Measurements from ENCODE around the gene FAM43A.

The FAM43A gene

DNA sequence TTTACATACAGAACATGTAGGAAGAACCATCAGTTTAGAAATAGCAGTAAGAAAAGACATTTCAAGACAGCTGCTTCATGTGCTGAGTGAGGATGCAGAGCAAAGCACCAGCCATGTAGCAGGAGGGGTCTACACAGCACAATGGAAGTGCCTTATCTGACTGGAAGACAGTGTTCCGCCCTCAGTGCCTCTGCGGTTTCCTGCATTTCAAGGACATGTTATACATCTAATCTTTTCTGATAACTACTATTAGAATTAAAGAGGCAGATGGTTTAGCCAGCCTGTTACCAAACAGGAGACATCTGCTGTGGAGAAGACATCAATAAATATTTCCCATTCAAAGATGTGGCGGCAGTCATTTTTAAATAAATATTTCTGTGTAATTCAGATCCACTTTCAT lies 24.3 kb upstream of the FAM43A start:
- no peak for DNase-seq (ENCODE audit: low spot score)
- in situ Hi-C loops (cut with MboI; ENCODE audit: low pct_unique_long_range_greater_than_20kb, low sequenced_read_pairs, unreplicated experiment) = no loop called here
- TF ChIP-seq, protein P1, sequence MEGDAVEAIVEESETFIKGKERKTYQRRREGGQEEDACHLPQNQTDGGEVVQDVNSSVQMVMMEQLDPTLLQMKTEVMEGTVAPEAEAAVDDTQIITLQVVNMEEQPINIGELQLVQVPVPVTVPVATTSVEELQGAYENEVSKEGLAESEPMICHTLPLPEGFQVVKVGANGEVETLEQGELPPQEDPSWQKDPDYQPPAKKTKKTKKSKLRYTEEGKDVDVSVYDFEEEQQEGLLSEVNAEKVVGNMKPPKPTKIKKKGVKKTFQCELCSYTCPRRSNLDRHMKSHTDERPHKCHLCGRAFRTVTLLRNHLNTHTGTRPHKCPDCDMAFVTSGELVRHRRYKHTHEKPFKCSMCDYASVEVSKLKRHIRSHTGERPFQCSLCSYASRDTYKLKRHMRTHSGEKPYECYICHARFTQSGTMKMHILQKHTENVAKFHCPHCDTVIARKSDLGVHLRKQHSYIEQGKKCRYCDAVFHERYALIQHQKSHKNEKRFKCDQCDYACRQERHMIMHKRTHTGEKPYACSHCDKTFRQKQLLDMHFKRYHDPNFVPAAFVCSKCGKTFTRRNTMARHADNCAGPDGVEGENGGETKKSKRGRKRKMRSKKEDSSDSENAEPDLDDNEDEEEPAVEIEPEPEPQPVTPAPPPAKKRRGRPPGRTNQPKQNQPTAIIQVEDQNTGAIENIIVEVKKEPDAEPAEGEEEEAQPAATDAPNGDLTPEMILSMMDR (IDR thresholded peaks at IDR 0.05; ENCODE audit: extremely low read depth, insufficient read depth, missing control alignments) = no peak

DNA sequence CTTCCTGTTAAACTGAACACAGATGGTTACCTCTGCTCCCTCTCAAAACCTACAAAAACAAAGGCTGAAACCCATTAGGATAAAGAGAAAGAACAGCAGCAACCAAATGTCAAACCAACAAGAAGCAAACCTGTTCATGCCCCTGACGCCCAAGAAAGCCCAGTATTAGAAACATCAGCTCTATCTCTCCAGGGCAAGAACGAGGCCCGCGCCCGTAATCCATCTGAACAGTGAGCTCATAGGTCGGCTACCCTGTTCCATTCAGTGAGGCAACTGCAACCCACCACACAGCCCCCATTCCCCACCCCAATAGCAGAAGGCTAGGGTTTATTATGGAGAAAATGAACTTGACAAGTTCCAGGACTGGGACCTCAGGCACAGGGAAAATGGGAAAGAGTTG lies 23.7 kb upstream of the FAM43A start:
- TF ChIP-seq, protein P1 (IDR thresholded peaks at IDR 0.05; ENCODE audit: extremely low read depth, insufficient read depth, missing control alignments) = no peak
- in situ Hi-C loops (cut with MboI; ENCODE audit: low pct_unique_long_range_greater_than_20kb, low sequenced_read_pairs, unreplicated experiment) = no loop called here
- DNase-seq (ENCODE audit: low spot score) = no peak

DNA sequence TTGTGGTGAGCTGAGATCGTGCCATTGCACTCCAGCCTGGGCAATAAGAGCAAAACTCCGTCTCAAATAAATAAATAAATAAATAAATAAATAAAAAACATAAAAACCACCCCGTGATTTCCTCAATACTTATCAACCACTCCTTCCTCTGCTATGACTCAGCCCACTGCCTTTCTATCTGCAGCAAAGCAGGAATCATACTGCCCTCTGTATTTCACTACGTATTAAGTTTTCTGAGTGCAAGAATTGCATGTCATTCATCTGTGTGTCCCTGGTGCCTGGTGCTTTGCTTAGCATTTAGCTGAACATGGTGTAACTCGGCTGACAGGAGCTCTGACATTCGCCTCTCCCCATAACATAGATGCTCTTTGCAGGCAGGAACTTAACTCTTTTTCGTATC lies 20.8 kb upstream of the FAM43A start:
- TF ChIP-seq, protein P1 (IDR thresholded peaks at IDR 0.05; ENCODE audit: extremely low read depth, insufficient read depth, missing control alignments) = no peak
- no peak for DNase-seq (ENCODE audit: low spot score)
- in situ Hi-C loops (cut with MboI; ENCODE audit: low pct_unique_long_range_greater_than_20kb, low sequenced_read_pairs, unreplicated experiment) = no loop called here

DNA sequence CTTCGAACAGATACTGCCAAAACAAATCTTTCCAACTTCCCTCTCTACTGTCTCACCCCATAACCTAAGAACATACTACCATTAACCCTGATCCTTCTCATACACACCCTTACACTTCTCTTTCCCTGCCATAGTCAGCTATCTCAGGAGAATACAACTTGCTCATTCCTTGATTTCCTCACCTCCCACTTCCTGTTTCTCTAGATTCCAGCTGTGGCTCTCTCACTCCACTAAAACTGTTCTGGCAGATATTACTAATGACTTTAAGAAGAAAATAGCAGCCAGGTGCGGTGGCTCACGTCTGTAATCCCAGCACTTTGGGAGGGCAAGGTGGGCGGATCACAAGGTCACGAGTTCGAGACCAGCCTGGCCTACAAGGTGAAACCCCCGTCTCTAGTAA lies 18.3 kb upstream of the FAM43A start:
- DNase-seq (ENCODE audit: low spot score) = no peak
- TF ChIP-seq, protein P1 (IDR thresholded peaks at IDR 0.05; ENCODE audit: extremely low read depth, insufficient read depth, missing control alignments) = no peak
- in situ Hi-C loops (cut with MboI; ENCODE audit: low pct_unique_long_range_greater_than_20kb, low sequenced_read_pairs, unreplicated experiment) = no loop called here

DNA sequence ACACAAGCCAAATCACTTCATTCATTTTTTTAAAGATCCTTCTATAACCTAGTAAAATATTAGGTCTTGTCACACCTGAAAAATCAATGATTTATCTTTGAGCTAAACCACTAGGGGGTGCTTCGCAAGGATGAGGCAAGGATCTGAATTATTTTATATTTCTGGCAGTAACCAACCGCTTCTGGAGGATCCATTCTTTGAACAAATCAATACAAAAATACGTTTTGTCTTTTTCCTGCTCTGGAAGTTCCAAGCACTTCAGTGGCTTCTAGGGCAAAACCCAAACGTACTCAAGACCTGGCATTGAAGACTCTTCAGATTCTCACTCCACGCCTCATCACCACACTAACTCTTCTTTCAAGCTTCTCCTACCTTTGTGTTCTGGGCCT lies 14.2 kb upstream of the FAM43A start:
- DNase-seq (ENCODE audit: low spot score) = peak; percentile 49
- TF ChIP-seq, protein P1 (IDR thresholded peaks at IDR 0.05; ENCODE audit: extremely low read depth, insufficient read depth, missing control alignments) = peak; percentile 60
- in situ Hi-C loops (cut with MboI; ENCODE audit: low pct_unique_long_range_greater_than_20kb, low sequenced_read_pairs, unreplicated experiment) = no loop called here

DNA sequence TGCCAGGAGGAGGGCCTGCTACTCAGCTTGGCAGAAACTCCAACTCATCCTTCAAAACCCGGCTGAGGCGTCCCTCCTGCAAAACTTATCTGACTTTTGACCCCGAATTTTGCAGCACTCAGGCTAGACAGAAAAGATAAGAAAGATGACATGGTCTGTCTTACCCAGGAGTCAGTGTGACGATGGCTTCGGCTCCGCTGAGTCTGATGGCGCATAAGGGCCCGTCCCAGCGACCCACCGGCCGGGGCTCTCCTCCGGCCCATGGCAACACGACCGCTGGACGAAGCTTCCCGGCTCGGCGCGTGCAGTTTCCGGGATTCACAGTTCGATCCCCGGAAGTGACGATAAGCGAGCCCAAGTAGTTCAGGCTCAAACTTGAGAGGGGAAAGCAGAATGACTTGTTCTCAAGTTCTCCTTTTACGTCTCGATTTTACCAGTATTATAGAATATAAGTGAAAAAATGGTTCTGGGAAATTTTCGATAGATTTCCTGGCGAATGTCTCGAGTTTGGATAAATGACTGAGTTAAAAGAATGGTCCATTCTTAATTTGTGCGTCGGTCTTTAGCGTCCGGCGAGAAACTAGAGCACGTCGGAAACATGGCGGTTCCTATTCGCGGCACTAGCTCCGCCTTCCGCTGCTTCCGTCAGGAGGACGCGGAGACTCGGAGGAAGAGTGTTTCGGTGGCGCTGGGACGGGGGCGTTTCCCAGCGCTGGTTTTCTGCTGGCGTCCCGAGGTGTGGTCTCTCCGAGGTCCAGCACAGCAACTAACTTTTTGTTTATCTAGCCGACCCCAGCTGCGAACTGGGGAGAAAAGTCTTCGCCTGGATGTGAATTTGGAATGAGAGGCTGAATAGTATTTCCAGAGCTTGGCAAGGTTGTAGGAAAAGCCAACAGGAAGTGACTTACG lies 13.5 kb upstream of the FAM43A start, which contains the start of gene LSG1:
LSG1 (minus strand) TSS at position 292 of the 909 bp plus-strand sequence; CDS start at position 263, 29 bp downstream.
- peak; percentile 83 for DNase-seq (ENCODE audit: low spot score)
- TF ChIP-seq, protein P1 (IDR thresholded peaks at IDR 0.05; ENCODE audit: extremely low read depth, insufficient read depth, missing control alignments) = peak; percentile 13
- in situ Hi-C loops (cut with MboI; ENCODE audit: low pct_unique_long_range_greater_than_20kb, low sequenced_read_pairs, unreplicated experiment) = no loop called here
